CD14-positive monocyte (primary cell): ENCODE results near the gene PPP1R2. TPM values are rescaled to one million over a fixed set of nuclear protein-coding genes. Genes with fewer than 3 reads are reported as not detected.

Experiments used
- DNase-seq, 3 donors: peaks; one replicate each; pipeline ENCODE4 v3.0.0-alpha.2; 2011 to 2022
- H2AFZ ChIP-seq: 2 replicates; pipeline ENCODE4 v1.6.0; 2012; ENCODE audit warnings: mild to moderate bottlenecking, low read depth, low read length, inconsistent platforms; ENCODE audit not compliant: insufficient read depth, poor library complexity, severe bottlenecking
- H3K27ac ChIP-seq, 2 donors: 1 replicate in 1 of 2; 2 replicates in 1 of 2; pipeline ENCODE4 v1.5.1; 2012 to 2013; ENCODE audit warnings: low read length in 2 of 2, control low read depth in 1 of 2, inconsistent platforms in 1 of 2, low read depth in 1 of 2, mild to moderate bottlenecking in 1 of 2
- H3K27me3 ChIP-seq, 2 donors: one replicate each; pipeline versions ENCODE4 v1.6.0 to v1.6.1; 2011 to 2013; ENCODE audit warnings: low read length in 2 of 2; ENCODE audit not compliant: control insufficient read depth in 2 of 2, insufficient read depth in 2 of 2
- H3K36me3 ChIP-seq, 2 donors: replicated peaks in 1 of 2; 1 replicate in 1 of 2; 2 replicates in 1 of 2; pipeline versions ENCODE4 v1.5.1 to v1.6.1; 2012 to 2013; ENCODE audit warnings: low read length in 2 of 2, control low read depth in 1 of 2, inconsistent platforms in 1 of 2, mild to moderate bottlenecking in 1 of 2; ENCODE audit not compliant: insufficient read depth in 2 of 2, control insufficient read depth in 1 of 2
- H3K4me1 ChIP-seq, 2 donors: 1 replicate in 1 of 2; 2 replicates in 1 of 2; pipeline versions ENCODE4 v1.5.1 to v1.6.1; 2012 to 2013; ENCODE audit warnings: low read length in 2 of 2, control low read depth in 1 of 2, inconsistent platforms in 1 of 2, mild to moderate bottlenecking in 1 of 2, moderate library complexity in 1 of 2; ENCODE audit not compliant: insufficient read depth in 2 of 2, control insufficient read depth in 1 of 2
- H3K4me2 ChIP-seq: replicated peaks from 2 replicates; pipeline ENCODE3; 2012; ENCODE audit warnings: low read length, moderate library complexity, mild to moderate bottlenecking; ENCODE audit not compliant: poor library complexity, severe bottlenecking; ENCODE audit errors: extremely low read depth
- H3K4me3 ChIP-seq, 3 experiments: fragments of 200-600 bp in 1 of 3; sonication (generic) in 1 of 3; replicated peaks in 1 of 3; 1 replicate in 2 of 3; 2 replicates in 1 of 3; pipeline ENCODE4 v1.5.1; 2011 to 2013; ENCODE audit warnings: low read length in 3 of 3, mild to moderate bottlenecking in 3 of 3, control low read depth in 2 of 3, low read depth in 2 of 3, inconsistent platforms in 1 of 3, moderate library complexity in 1 of 3
- H3K79me2 ChIP-seq: 2 replicates; pipeline ENCODE4 v1.6.0; 2012; ENCODE audit warnings: mild to moderate bottlenecking, control low read depth, inconsistent platforms, low read length, moderate library complexity; ENCODE audit not compliant: insufficient read depth
- H3K9ac ChIP-seq: 2 replicates; pipeline ENCODE4 v1.6.0; 2017; ENCODE audit warnings: low read length, mild to moderate bottlenecking; ENCODE audit not compliant: insufficient read depth, poor library complexity, severe bottlenecking
- H3K9me3 ChIP-seq, 2 donors: replicated peaks in 1 of 2; 1 replicate in 1 of 2; 2 replicates in 1 of 2; pipeline versions ENCODE4 v1.5.1 to v1.6.1; 2012 to 2013; ENCODE audit warnings: low read length in 2 of 2, control low read depth in 1 of 2; ENCODE audit not compliant: control insufficient read depth in 1 of 2, insufficient read depth in 1 of 2
- H4K20me1 ChIP-seq: 2 replicates; pipeline ENCODE4 v1.6.0; 2012; ENCODE audit warnings: mild to moderate bottlenecking, low read length, control low read depth, moderate library complexity; ENCODE audit not compliant: insufficient read depth
- H3K27ac Mint-ChIP-seq, 7 donors: one replicate each; pipeline ENCODE4 v1.8.0; 2020; ENCODE audit warnings: mild to moderate bottlenecking in 7 of 7, mixed read lengths in 7 of 7, moderate library complexity in 6 of 7, inconsistent platforms in 2 of 7
- H3K27me3 Mint-ChIP-seq, 3 donors: one replicate each; pipeline ENCODE4 v1.8.0; 2021 to 2022; ENCODE audit warnings: low read depth in 3 of 3, mild to moderate bottlenecking in 3 of 3, mixed read lengths in 3 of 3, moderate library complexity in 3 of 3, inconsistent platforms in 1 of 3
- H3K36me3 Mint-ChIP-seq, 2 donors: one replicate each; pipeline ENCODE4 v1.8.0; 2020; ENCODE audit warnings: mixed read lengths in 2 of 2, inconsistent platforms in 1 of 2, mild to moderate bottlenecking in 1 of 2
- H3K4me1 Mint-ChIP-seq: one replicate; pipeline ENCODE4 v1.8.0; 2020; ENCODE audit warnings: mild to moderate bottlenecking, mixed read lengths
- H3K4me3 Mint-ChIP-seq, 2 donors: one replicate each; pipeline ENCODE4 v1.8.0; 2020; ENCODE audit warnings: mild to moderate bottlenecking in 2 of 2, mixed read lengths in 2 of 2, moderate library complexity in 1 of 2
- H3K9me3 Mint-ChIP-seq, 7 donors: one replicate each; pipeline ENCODE4 v1.8.0; 2020 to 2022; ENCODE audit warnings: mixed read lengths in 7 of 7, mild to moderate bottlenecking in 6 of 7, moderate library complexity in 6 of 7, inconsistent platforms in 2 of 7
- WGBS: methylation state at CpG from one replicate; pipeline ENCODE4 v1.1.5; 2013; ENCODE audit warnings: missing lambda C conversion rate; ENCODE audit not compliant: insufficient coverage; 5-methylcytosine and 5-hydroxymethylcytosine counted together
- intact Hi-C, 2 donors: fragments of 100-400 bp; cut with micrococcal nuclease; formaldehyde crosslinking; loops; one replicate each; pipeline versions ENCODE4 v1.15.0 to v1.15.1; 2023
- polyA plus RNA-seq, 3 donors: library from polyadenylated mRNA; depleted of rRNA in 1 of 3; unstranded in 2 of 3; stranded (reverse) in 1 of 3; fragments of 300-500 nt in 2 of 3; fragments of >200 nt in 1 of 3; fragmentation: Illumina TruSeq in 2 of 3; gene quantifications; 1 replicate in 2 of 3; 2 replicates in 1 of 3; pipeline ENCODE4 v1.2.3, GENCODE V29; 2012 to 2021
- TF ChIP-seq, protein P1 (sequence below): fragments of 200-600 bp; IDR thresholded peaks from one replicate; pipeline ENCODE4 v1.8.0; 2022; ENCODE audit warnings: antibody characterized with exemption, mild to moderate bottlenecking

The PPP1R2 gene
- polyA plus RNA-seq, 3 donors: 21.0 to 121 (median 118) TPM

DNA sequence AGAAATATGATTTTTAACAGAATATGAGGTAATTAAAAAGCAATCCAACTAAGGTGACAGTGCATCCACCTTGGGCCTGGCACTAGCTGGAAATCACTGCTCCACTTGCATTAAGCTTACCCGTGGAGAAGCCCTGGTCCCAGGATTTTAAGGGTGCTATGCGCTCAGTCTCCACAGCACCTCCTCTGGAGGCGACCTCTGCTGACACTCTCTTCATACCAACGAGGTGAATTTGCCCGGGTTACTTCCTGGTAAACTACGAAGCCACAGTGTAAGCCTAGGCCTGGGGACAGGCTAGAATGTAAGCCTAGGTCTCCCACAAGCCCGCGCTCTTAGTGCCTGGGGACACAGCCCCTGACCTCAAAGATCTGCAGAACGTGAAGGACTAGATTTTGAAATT is 39.8 kb upstream of the PPP1R2 start:
- no peak overlapping the region for H3K4me2 ChIP-seq
- TF ChIP-seq, protein P1, sequence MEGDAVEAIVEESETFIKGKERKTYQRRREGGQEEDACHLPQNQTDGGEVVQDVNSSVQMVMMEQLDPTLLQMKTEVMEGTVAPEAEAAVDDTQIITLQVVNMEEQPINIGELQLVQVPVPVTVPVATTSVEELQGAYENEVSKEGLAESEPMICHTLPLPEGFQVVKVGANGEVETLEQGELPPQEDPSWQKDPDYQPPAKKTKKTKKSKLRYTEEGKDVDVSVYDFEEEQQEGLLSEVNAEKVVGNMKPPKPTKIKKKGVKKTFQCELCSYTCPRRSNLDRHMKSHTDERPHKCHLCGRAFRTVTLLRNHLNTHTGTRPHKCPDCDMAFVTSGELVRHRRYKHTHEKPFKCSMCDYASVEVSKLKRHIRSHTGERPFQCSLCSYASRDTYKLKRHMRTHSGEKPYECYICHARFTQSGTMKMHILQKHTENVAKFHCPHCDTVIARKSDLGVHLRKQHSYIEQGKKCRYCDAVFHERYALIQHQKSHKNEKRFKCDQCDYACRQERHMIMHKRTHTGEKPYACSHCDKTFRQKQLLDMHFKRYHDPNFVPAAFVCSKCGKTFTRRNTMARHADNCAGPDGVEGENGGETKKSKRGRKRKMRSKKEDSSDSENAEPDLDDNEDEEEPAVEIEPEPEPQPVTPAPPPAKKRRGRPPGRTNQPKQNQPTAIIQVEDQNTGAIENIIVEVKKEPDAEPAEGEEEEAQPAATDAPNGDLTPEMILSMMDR: no peak
- H3K9ac ChIP-seq: no peak overlapping the region
- Mint-ChIP-seq H3K4me1 (peaks cover 10% of the 10 kb centered on the region), H3K9me3 (peaks cover 0 to 7% (median 0%) of the 10 kb centered on the region in 7 donors), H3K36me3 (no peaks in the 10 kb centered on the region), H3K27ac (no peak overlapping the region), H3K27me3 (peaks cover 49 to 69% (median 53%) of the 10 kb centered on the region in 3 donors), H3K4me3 (peak overlapping the region in 1 of 2 donors; percentile 8)
- no peaks in the 10 kb centered on the region for H3K9me3 ChIP-seq
- H4K20me1 ChIP-seq: no peaks in the 10 kb centered on the region
- H2AFZ ChIP-seq: no peak overlapping the region
- peaks cover 13 to 15% of the 10 kb centered on the region in 2 donors for H3K4me1 ChIP-seq
- peaks cover 23 to 47% of the 10 kb centered on the region in 2 donors for H3K27me3 ChIP-seq
- 85% methylated on average over 9 of the region's 9 CpGs for WGBS
- intact Hi-C loops: no loop called here
- H3K79me2 ChIP-seq: no peaks in the 10 kb centered on the region
- no peak overlapping the region for H3K4me3 ChIP-seq
- no peak overlapping the region for H3K27ac ChIP-seq
- H3K36me3 ChIP-seq: no peaks in the 10 kb centered on the region
- DNase-seq: no peak

DNA sequence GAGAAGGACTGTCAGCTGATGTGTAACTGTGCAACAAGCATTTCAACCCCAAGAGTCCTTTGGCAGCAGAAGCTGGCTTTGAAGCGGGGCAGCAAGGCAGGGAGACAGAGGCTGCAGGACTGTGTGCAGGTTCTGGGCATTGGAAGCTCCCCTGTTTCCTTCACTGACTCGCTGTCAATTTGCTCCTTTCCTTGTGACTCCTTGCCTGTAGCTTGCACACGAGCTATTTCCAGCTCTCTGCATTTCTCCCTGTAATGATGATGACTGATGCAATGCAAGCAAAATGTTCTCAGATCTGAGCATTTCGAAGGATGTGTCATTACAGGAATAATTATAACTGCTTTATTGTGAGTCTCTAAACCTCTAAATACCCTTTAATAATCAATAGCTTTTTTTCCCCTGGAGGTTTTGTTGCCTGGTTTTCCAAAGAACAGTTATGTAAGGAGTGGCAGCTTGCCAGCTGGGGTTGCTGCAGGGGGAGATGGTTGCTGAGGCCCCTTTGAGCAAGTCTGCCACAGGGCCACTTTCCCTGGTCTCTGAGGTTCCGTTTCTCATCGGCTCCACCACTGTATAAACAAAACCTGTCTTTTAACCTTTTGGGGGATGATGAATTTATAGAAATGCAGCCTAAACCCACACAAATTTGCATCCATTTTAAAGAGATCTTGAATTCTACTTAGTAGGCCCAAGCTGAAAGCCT is 37.8 kb upstream of the PPP1R2 start:
- 97% methylated on average over 2 of the region's 6 CpGs for WGBS
- Histone ChIP-seq H3K27ac (no peak overlapping the region), H3K4me1 (no peaks in the 10 kb centered on the region), H3K27me3 (peaks cover 18 to 43% of the 10 kb centered on the region in 2 donors), H3K36me3 (no peaks in the 10 kb centered on the region), H4K20me1 (no peaks in the 10 kb centered on the region), H3K79me2 (no peaks in the 10 kb centered on the region), H3K4me2 (no peak overlapping the region), H2AFZ (no peak overlapping the region), H3K4me3 (no peak overlapping the region), H3K9ac (no peak overlapping the region), H3K9me3 (no peaks in the 10 kb centered on the region)
- Mint-ChIP-seq H3K4me3 (peak overlapping the region in 1 of 2 donors; percentile 35), H3K27ac (no peak overlapping the region), H3K27me3 (peaks cover 44 to 63% (median 52%) of the 10 kb centered on the region in 3 donors), H3K9me3 (peaks cover 0 to 3% (median 0%) of the 10 kb centered on the region in 7 donors), H3K4me1 (peaks cover 13% of the 10 kb centered on the region), H3K36me3 (no peaks in the 10 kb centered on the region)
- intact Hi-C loops: no loop called here
- TF ChIP-seq, protein P1: no peak
- no peak for DNase-seq
